GM12891 (cell line): ENCODE measurements around the gene CADM2.

ENCODE experiments used
- DNase-seq: peaks from one replicate; pipeline ENCODE4 v3.0.0; 2011; ENCODE audit warnings: low spot score; ENCODE audit not compliant: insufficient read length
- FAIRE-seq: peaks from 2 replicates; lab custom pipeline; 2011; peaks lifted over from hg19 to GRCh38; lab: Jason Lieb, UNC
- PAX5 ChIP-seq: IDR thresholded peaks from 2 replicates; pipeline ENCODE4 v1.6.1; 2011; ENCODE audit warnings: low read length, moderate library complexity, mild to moderate bottlenecking; ENCODE audit not compliant: insufficient read depth, severe bottlenecking
- POLR2A ChIP-seq: IDR thresholded peaks from 2 replicates; pipeline ENCODE4 v1.6.1; 2011; ENCODE audit warnings: low read depth, low read length, control low read depth
- POLR2AphosphoS5 ChIP-seq: IDR thresholded peaks from 2 replicates; pipeline ENCODE4 v1.6.1; 2011; ENCODE audit warnings: low read depth, low read length, control low read depth
- POU2F2 ChIP-seq: IDR thresholded peaks from 2 replicates; pipeline ENCODE4 v1.6.1; 2011; ENCODE audit warnings: low read depth, mild to moderate bottlenecking, control low read depth, low read length, moderate library complexity
- SPI1 ChIP-seq: IDR thresholded peaks from 2 replicates; pipeline ENCODE4 v1.6.1; 2011; ENCODE audit warnings: low read depth, low read length, control low read depth
- TAF1 ChIP-seq: IDR thresholded peaks from 2 replicates; pipeline ENCODE4 v1.6.1; 2011; ENCODE audit warnings: low read depth, low read length, control low read depth

CADM2 gene

GRCh38 chr3:85316252-85316651 lies 357.5 kb downstream of the CADM2 start:
- TF ChIP-seq POLR2A (no peak), POU2F2 (no peak), PAX5 (no peak), TAF1 (no peak), SPI1 (no peak), POLR2AphosphoS5 (no peak)
- FAIRE-seq, result no peak

GRCh38 chr3:85321892-85322291 lies 363.1 kb downstream of the CADM2 start:
- no peak for DNase-seq
- no peak for TF ChIP-seq POLR2AphosphoS5
- TF ChIP-seq POLR2A, result no peak
- TF ChIP-seq TAF1, result no peak
- no peak for TF ChIP-seq PAX5
- FAIRE-seq, result no peak

More at GRCh38 chr3:85316252-85316651, 357.5 kb downstream of the CADM2 start:
- DNase-seq, result no peak

- DNase-seq (no peak), FAIRE-seq (no peak)
- TF ChIP-seq POLR2A (no peak), POU2F2 (no peak), POLR2AphosphoS5 (no peak), SPI1 (no peak), TAF1 (no peak), PAX5 (no peak)
Measured at GRCh38 chr3:85330071-85330470, 371.3 kb downstream of the CADM2 start.

- no peak for DNase-seq
- FAIRE-seq, result no peak
- TF ChIP-seq SPI1 (no peak), PAX5 (no peak), POLR2AphosphoS5 (no peak), POU2F2 (no peak), POLR2A (no peak), TAF1 (no peak)
Measured at GRCh38 chr3:85337895-85338294, 379.1 kb downstream of the CADM2 start.

GRCh38 chr3:85342915-85343314 lies 384.1 kb downstream of the CADM2 start:
- FAIRE-seq (peak; percentile 61), DNase-seq (no peak)
- TF ChIP-seq PAX5, result no peak
- no peak for TF ChIP-seq POLR2A
- TF ChIP-seq POU2F2, result no peak
- TF ChIP-seq SPI1, result no peak
- TF ChIP-seq POLR2AphosphoS5, result no peak
- TF ChIP-seq TAF1, result no peak

GRCh38 chr3:85355572-85355971 lies 396.8 kb downstream of the CADM2 start:
- DNase-seq, result no peak
- TF ChIP-seq PAX5 (no peak), TAF1 (no peak), POU2F2 (no peak), SPI1 (no peak), POLR2AphosphoS5 (no peak), POLR2A (no peak)
- FAIRE-seq, result no peak

- TF ChIP-seq POLR2AphosphoS5, result no peak
- no peak for TF ChIP-seq SPI1
- TF ChIP-seq PAX5, result no peak
- no peak for TF ChIP-seq TAF1
- TF ChIP-seq POU2F2, result no peak
- TF ChIP-seq POLR2A, result no peak
- DNase-seq (no peak), FAIRE-seq (peak; percentile 66)
Measured at GRCh38 chr3:85360742-85361387, 402.1 kb downstream of the CADM2 start.

GRCh38 chr3:85364296-85364909 lies 405.6 kb downstream of the CADM2 start:
- TF ChIP-seq POLR2AphosphoS5 (no peak), POLR2A (no peak), SPI1 (no peak), PAX5 (no peak), TAF1 (no peak), POU2F2 (no peak)
- FAIRE-seq (no peak), DNase-seq (no peak)

GRCh38 chr3:85370341-85370740 lies 411.6 kb downstream of the CADM2 start:
- TF ChIP-seq PAX5, result no peak
- no peak for TF ChIP-seq POLR2AphosphoS5
- no peak for TF ChIP-seq POLR2A
- TF ChIP-seq TAF1, result no peak
- TF ChIP-seq POU2F2, result no peak
- TF ChIP-seq SPI1, result no peak
- no peak for FAIRE-seq
- no peak for DNase-seq

GRCh38 chr3:85376131-85376530 lies 417.3 kb downstream of the CADM2 start:
- DNase-seq (no peak), FAIRE-seq (no peak)
- TF ChIP-seq POLR2AphosphoS5, result no peak
- TF ChIP-seq POLR2A, result no peak
- TF ChIP-seq TAF1, result no peak
- no peak for TF ChIP-seq SPI1
- no peak for TF ChIP-seq PAX5
- no peak for TF ChIP-seq POU2F2

GRCh38 chr3:85377115-85377514 lies 418.3 kb downstream of the CADM2 start:
- DNase-seq (no peak), FAIRE-seq (no peak)
- TF ChIP-seq POLR2A (no peak), POU2F2 (no peak), TAF1 (no peak), POLR2AphosphoS5 (no peak), SPI1 (no peak), PAX5 (no peak)
